Heart right ventricle (tissue), 16 donors: ENCODE measurements around the gene DNAH10. TPM values are rescaled to one million over a fixed set of nuclear protein-coding genes. Genes with fewer than 3 reads are reported as not detected.
A peak's percentile ranks its signal among the peaks of the same experiment; 100 is the strongest.

ENCODE experiments used
- ATAC-seq, 8 donors: fragments of 200-7000 bp; cut with Tn5 transposase; one replicate each; pipeline ENCODE4 v1.9.1; 2020; ENCODE audit warnings: mild to moderate bottlenecking in 8 of 8, moderate library complexity in 8 of 8, moderate number of reproducible peaks in 1 of 8
- DNase-seq, 2 donors: peaks; one replicate each; pipeline ENCODE4 v3.0.0-alpha.2; 2020
- H3K27ac ChIP-seq, 10 donors: fragments of 200-600 bp; sonication (generic) in 2 of 10; one replicate each; pipeline versions ENCODE4 v1.5.0 to v1.8.0; 2020 to 2022; ENCODE audit warnings: mild to moderate bottlenecking in 3 of 10
- H3K27me3 ChIP-seq, 7 donors: fragments of 200-600 bp; one replicate each; pipeline ENCODE4 v1.8.0; 2021 to 2022; ENCODE audit warnings: mild to moderate bottlenecking in 2 of 7
- H3K36me3 ChIP-seq, 9 donors: fragments of 200-600 bp; sonication (generic) in 1 of 9; one replicate each; pipeline versions ENCODE4 v1.5.0 to v1.8.0; 2020 to 2022; ENCODE audit warnings: mild to moderate bottlenecking in 2 of 9
- H3K4me1 ChIP-seq, 9 donors: fragments of 200-600 bp; sonication (generic) in 1 of 9; one replicate each; pipeline versions ENCODE4 v1.5.0 to v1.8.0; 2020 to 2022; ENCODE audit warnings: mild to moderate bottlenecking in 4 of 9
- H3K4me3 ChIP-seq, 10 donors: fragments of 200-600 bp; sonication (generic) in 2 of 10; one replicate each; pipeline versions ENCODE4 v1.5.0 to v1.8.0; 2020 to 2022; ENCODE audit warnings: mild to moderate bottlenecking in 7 of 10, moderate library complexity in 2 of 10
- H3K9me3 ChIP-seq, 11 donors: fragments of 200-600 bp in 10 of 11; sonication (generic) in 2 of 11; one replicate each; pipeline versions ENCODE4 v1.5.0 to v1.8.0; 2013 to 2022; ENCODE audit warnings: mild to moderate bottlenecking in 2 of 11, control low read depth in 1 of 11, moderate library complexity in 1 of 11
- CTCF ChIP-seq, 9 donors: fragments of 200-600 bp; sonication (generic) in 2 of 9; IDR thresholded peaks; one replicate each; pipeline versions ENCODE4 v1.5.0 to v1.8.0; 2021 to 2022; ENCODE audit warnings: antibody characterized with exemption in 9 of 9, mild to moderate bottlenecking in 5 of 9, moderate library complexity in 1 of 9
- WGBS, 2 donors: extraction: QIAGEN DNeasy Blood & Tissue Kit; methylation state at CpG; one replicate each; pipeline ENCODE4 v1.1.7; 2013; ENCODE audit warnings: inconsistent platforms in 1 of 2; 5-methylcytosine and 5-hydroxymethylcytosine counted together
- intact Hi-C, 10 donors: fragments of 100-400 bp; cut with DNase I; formaldehyde crosslinking; loops; one replicate each; pipeline versions ENCODE4 v1.11.1 to v1.14.2; 2022
- polyA plus RNA-seq, 2 donors: library from polyadenylated mRNA; stranded (reverse); fragments of 200-250 nt; gene quantifications; one replicate each; pipeline ENCODE4 v1.2.3, GENCODE V29; 2013
- total RNA-seq, 10 donors: library from RNA; stranded (reverse); fragmentation: NEBNext Ultra II Directional in 3 of 10; extraction: Animal tissue kit (Norgen Biotek cat#: 25700) in 3 of 10; gene quantifications; one replicate each; pipeline versions ENCODE4 v1.2.1 to v1.2.4, GENCODE V29; 2021 to 2023
- donor health status: Arrhythmogenic right ventricular cardiomyopathy.
- donor health status: ischemic (EF 13 %, LVEDD 7.1; RV severe dilation, severe dysfunction).
- donor health status: healthy with polysubstance abuse.
- donor health status: DM: no; HTN: yes; CAD: no.
- donor health status: DM: no; HTN: no; CAD: no.
- donor health status: ischemic (EF 25% LVEDD 6.9; RV normal size, moderate dysfunction).
- donor health status: ischemic (EF 25% LVEDD 5.7; RV mildly dilated, moderate dysfunction).
- donor health status: healthy.
- donor health status: DM: yes; HTN: yes; CAD: no.
- donor health status: Ischemic cardiomyopathy.
- donor health status: ischemic (EF 35%, LVEDD 5.7; RV mildly dilated, moderate dysfunction).
- donor health status: nonischemic (EF 11% LVEDD 7.7; RV severe dilation, severe dysfunction).
- donor health status: DM: yes; HTN: yes; CAD: no.
- donor health status: PGD.
- donor health status: ischemic (EF 29% LVEDD 5.4; RV normal size, mild dysfunction).
- donor health status: nonischemic (EF 23%, LVEDD 6.1; RV moderate dilation, normal function).

Gene DNAH10
- total and polyA plus RNA-seq, 12 donors, result 0.05 to 0.60 (median 0.09) TPM; not detected in 3

GRCh38 chr12:123949770-123950165 lies 187.7 kb downstream of the DNAH10 start:
- intact Hi-C loops, result no loop called here
- ATAC-seq (no peak), DNase-seq (no peak)
- 81 to 90% methylated on average over 15 of the region's 15 CpGs for WGBS, 2 donors
- Histone ChIP-seq H3K4me3 (no peak overlapping the region), H3K27ac (no peak overlapping the region), H3K36me3 (peaks cover 0 to 15% (median 7%) of the 10 kb centered on the region in 9 donors), H3K27me3 (no peaks in the 10 kb centered on the region), H3K4me1 (peaks cover 20 to 86% (median 64%) of the 10 kb centered on the region in 9 donors), H3K9me3 (no peaks in the 10 kb centered on the region)
- TF ChIP-seq CTCF (IDR thresholded peaks at IDR 0.05), result no peak

GRCh38 chr12:123950476-123951349 lies 188.6 kb downstream of the DNAH10 start:
- no peaks in the 10 kb centered on the region for H3K27me3 ChIP-seq
- peaks cover 21 to 95% (median 66%) of the 10 kb centered on the region in 9 donors for H3K4me1 ChIP-seq
- intact Hi-C loops, result no loop called here
- H3K36me3 ChIP-seq, result peaks cover 0 to 5% (median 0%) of the 10 kb centered on the region in 9 donors
- WGBS, 2 donors, result 77 to 80% methylated on average over 15 of the region's 15 CpGs
- no peaks in the 10 kb centered on the region for H3K9me3 ChIP-seq
- no peak for TF ChIP-seq CTCF (IDR thresholded peaks at IDR 0.05)
- no peak for DNase-seq
- no peak overlapping the region for H3K27ac ChIP-seq
- ATAC-seq, result peak in 6 of 8 donors; percentile 4 to 47 (median 23)
- no peak overlapping the region for H3K4me3 ChIP-seq

DNA sequence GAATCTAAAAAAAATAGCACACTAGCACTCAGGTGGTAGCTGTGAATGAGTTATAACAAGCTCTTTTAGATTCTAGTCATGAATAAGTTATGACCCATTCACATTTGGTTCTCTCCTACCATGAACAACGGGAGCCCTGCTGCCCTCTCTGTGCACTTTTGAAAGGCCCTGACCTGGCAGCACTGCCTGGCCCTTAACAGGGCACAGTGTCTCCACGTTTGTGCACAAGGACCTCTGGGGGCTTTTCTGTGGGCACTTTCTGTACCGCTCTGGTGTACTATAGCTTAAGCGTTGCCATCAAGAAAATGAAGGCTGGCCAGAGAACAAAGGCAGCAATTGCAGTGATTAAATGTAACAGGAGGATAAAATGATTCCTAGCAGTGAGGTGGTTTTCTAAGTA lies 189.4 kb downstream of the DNAH10 start:
- ATAC-seq (no peak), DNase-seq (no peak)
- WGBS, 2 donors, result 80 to 82% methylated on average over 4 of the region's 4 CpGs
- Histone ChIP-seq H3K4me1 (peaks cover 18 to 90% (median 61%) of the 10 kb centered on the region in 9 donors), H3K27me3 (no peaks in the 10 kb centered on the region), H3K9me3 (no peaks in the 10 kb centered on the region), H3K36me3 (no peaks in the 10 kb centered on the region), H3K27ac (peak overlapping the region in 1 of 10 donors; percentile 1), H3K4me3 (no peak overlapping the region)
- no peak for TF ChIP-seq CTCF (IDR thresholded peaks at IDR 0.05)
- intact Hi-C loops, result no loop called here

GRCh38 chr12:123952037-123952436 lies 189.9 kb downstream of the DNAH10 start:
- Histone ChIP-seq H3K4me1 (peaks cover 18 to 85% (median 58%) of the 10 kb centered on the region in 9 donors), H3K27ac (peak overlapping the region in 2 of 10 donors; percentile 1 to 56), H3K9me3 (no peaks in the 10 kb centered on the region), H3K27me3 (no peaks in the 10 kb centered on the region), H3K4me3 (no peak overlapping the region), H3K36me3 (peaks cover 0 to 1% (median 0%) of the 10 kb centered on the region in 9 donors)
- ATAC-seq (no peak), DNase-seq (no peak)
- 59 to 60% methylated on average over 2 of the region's 2 CpGs for WGBS, 2 donors
- intact Hi-C loops, result no loop called here
- TF ChIP-seq CTCF (IDR thresholded peaks at IDR 0.05), result no peak
